GM12878 (cell line): ENCODE data around the gene PUS3. TPM values are rescaled to one million over a fixed set of nuclear protein-coding genes. Genes with fewer than 3 reads are reported as not detected.

Source experiments
- ATAC-seq: fragments of 200-7000 bp; cut with Tn5 transposase; 3 replicates; pipeline ENCODE4 v1.9.1; 2020; ENCODE audit warnings: mild to moderate bottlenecking, moderate library complexity
- BruUV-seq: library from RNA; stranded (reverse); fragments of 400-500 nt; replicated peaks from 2 replicates; lab custom pipeline; 2021; lab: Mats Ljungman, UMichigan
- CTCF ChIA-PET: fragments of 300-600 bp; sonication (Branson Sonifier 250); formaldehyde crosslinking; extraction: SDS; loops from one replicate; lab custom pipeline; 2021; ENCODE audit warnings: inconsistent platforms; lab: Yijun Ruan, JAX
- POLR2A ChIA-PET: fragments of 350-600 bp; formaldehyde crosslinking; extraction: SDS; loops from one replicate; lab custom pipeline; 2021; ENCODE audit warnings: inconsistent platforms; lab: Charles Lee
- RAD21 ChIA-PET: fragments of 300-600 bp; sonication (Branson Sonifier 250); formaldehyde crosslinking; loops from one replicate; lab custom pipeline; 2023; ENCODE audit warnings: antibody characterized with exemption; ENCODE audit not compliant: unreplicated experiment; lab: Charles Lee
- SMC1A ChIA-PET: fragments of 300-600 bp; sonication (Branson Sonifier 250); formaldehyde crosslinking; loops from one replicate; lab custom pipeline; 2023; ENCODE audit not compliant: unreplicated experiment, uncharacterized antibody; lab: Charles Lee
- DNase-seq: peaks from one replicate; pipeline ENCODE4 v3.0.0-alpha.2; 2011; ENCODE audit warnings: low read depth, low spot score
- FAIRE-seq: peaks from 3 replicates; lab custom pipeline; 2011; peaks lifted over from hg19 to GRCh38; lab: Jason Lieb, UNC
- H2AFZ ChIP-seq: 2 replicates; pipeline ENCODE4 v1.6.0; 2011; ENCODE audit warnings: low read depth, low read length, control low read depth; ENCODE audit not compliant: control insufficient read depth
- H3K27ac ChIP-seq: 2 replicates; pipeline ENCODE4 v1.5.1; 2011; ENCODE audit warnings: control low read depth; ENCODE audit not compliant: control insufficient read depth, insufficient read depth
- H3K27me3 ChIP-seq, 2 experiments: replicated peaks in 1 of 2; 2 replicates each; pipeline versions ENCODE4 v1.6.0 to v1.6.1; 2011; ENCODE audit warnings: low read length in 1 of 2; ENCODE audit not compliant: control insufficient read depth in 2 of 2, insufficient read depth in 2 of 2
- H3K36me3 ChIP-seq, 2 experiments: 2 replicates each; pipeline ENCODE4 v1.5.1; 2011; ENCODE audit warnings: low read length in 1 of 2; ENCODE audit not compliant: control insufficient read depth in 2 of 2, insufficient read depth in 2 of 2
- H3K4me1 ChIP-seq: 2 replicates; pipeline ENCODE4 v1.6.1; 2011; ENCODE audit warnings: mild to moderate bottlenecking, low read length, moderate library complexity, mixed read lengths; ENCODE audit not compliant: control insufficient read depth, insufficient read depth
- H3K4me2 ChIP-seq: 2 replicates; pipeline ENCODE4 v1.6.0; 2011; ENCODE audit warnings: control low read depth; ENCODE audit not compliant: control insufficient read depth, insufficient read depth
- H3K4me3 ChIP-seq: fragments of 200-600 bp; sonication (generic); 2 replicates; pipeline ENCODE4 v1.5.1; 2016
- H3K79me2 ChIP-seq: 2 replicates; pipeline ENCODE4 v1.6.0; 2011; ENCODE audit warnings: low read length; ENCODE audit not compliant: control insufficient read depth, insufficient read depth
- H3K9ac ChIP-seq: 2 replicates; pipeline ENCODE4 v1.8.0; 2011; ENCODE audit warnings: low read length, control low read depth, mixed read lengths; ENCODE audit not compliant: control insufficient read depth, insufficient read depth
- H3K9me3 ChIP-seq: replicated peaks from 3 replicates; pipeline ENCODE4 v1.5.1; 2011; ENCODE audit warnings: mild to moderate bottlenecking, low read length; ENCODE audit not compliant: control insufficient read depth, insufficient read depth
- H4K20me1 ChIP-seq: 2 replicates; pipeline ENCODE4 v1.6.0; 2011; ENCODE audit not compliant: control insufficient read depth, insufficient read depth
- BCLAF1 ChIP-seq: fragments of 450-650 bp; IDR thresholded peaks from 2 replicates; pipeline ENCODE4 v1.6.1; 2017; ENCODE audit warnings: antibody characterized with exemption, mild to moderate bottlenecking, moderate library complexity
- CHD2 ChIP-seq: IDR thresholded peaks from 2 replicates; pipeline ENCODE4 v1.6.1; 2011; ENCODE audit warnings: low read depth, low read length, improper control_type of control experiment, borderline replicate concordance
- E4F1 ChIP-seq: fragments of 450-650 bp; IDR thresholded peaks from 2 replicates; pipeline ENCODE4 v1.6.1; 2018; ENCODE audit warnings: borderline replicate concordance, mild to moderate bottlenecking; ENCODE audit not compliant: partially characterized antibody
- ELK1 ChIP-seq: IDR thresholded peaks from 2 replicates; pipeline ENCODE4 v1.6.1; 2012; ENCODE audit warnings: low read depth, low read length, improper control_type of control experiment
- EZH2 ChIP-seq: IDR thresholded peaks from 2 replicates; pipeline ENCODE4 v1.6.1; 2012; ENCODE audit warnings: low read depth, mild to moderate bottlenecking, control low read depth, inconsistent platforms, low read length, borderline replicate concordance; ENCODE audit not compliant: control insufficient read depth
- FOS ChIP-seq: IDR thresholded peaks from 3 replicates; pipeline ENCODE4 v1.6.1; 2011; ENCODE audit warnings: borderline replicate concordance; ENCODE audit not compliant: insufficient read length; ENCODE audit errors: extremely low read depth
- GABPA ChIP-seq: IDR thresholded peaks from 2 replicates; pipeline ENCODE4 v1.6.1; 2014; ENCODE audit warnings: antibody characterized with exemption, low read depth, mild to moderate bottlenecking, inconsistent platforms
- IRF3 ChIP-seq: fragments of 450-650 bp; IDR thresholded peaks from 2 replicates; pipeline ENCODE4 v1.6.1; 2014; ENCODE audit warnings: mild to moderate bottlenecking
- MTA2 ChIP-seq: fragments of 450-650 bp; IDR thresholded peaks from 2 replicates; pipeline ENCODE4 v1.6.1; 2016; ENCODE audit warnings: low read depth, mild to moderate bottlenecking, moderate library complexity
- NR2C2 ChIP-seq: IDR thresholded peaks from 2 replicates; pipeline ENCODE4 v1.6.1; 2011; ENCODE audit warnings: borderline replicate concordance, low read depth; ENCODE audit not compliant: control insufficient read depth, insufficient read length
- PAX5 ChIP-seq: IDR thresholded peaks from 2 replicates; pipeline ENCODE4 v1.6.1; 2011; ENCODE audit warnings: low read depth, low read length, borderline replicate concordance
- RB1 ChIP-seq: fragments of 450-650 bp; formaldehyde crosslinking; IDR thresholded peaks from 2 replicates; pipeline ENCODE4 v1.6.1; 2017; ENCODE audit warnings: mild to moderate bottlenecking, borderline replicate concordance
- SP1 ChIP-seq: IDR thresholded peaks from one replicate; pipeline ENCODE4 v1.6.1; 2011; ENCODE audit warnings: low read depth, low read length
- SPI1 ChIP-seq: IDR thresholded peaks from 2 replicates; pipeline ENCODE4 v1.6.1; 2011; ENCODE audit warnings: low read depth, mild to moderate bottlenecking, low read length, moderate library complexity, borderline replicate concordance; ENCODE audit not compliant: insufficient read depth
- ZBED1 ChIP-seq: IDR thresholded peaks from 2 replicates; pipeline ENCODE4 v1.6.1; 2016; ENCODE audit warnings: borderline replicate concordance
- ZNF217 ChIP-seq: fragments of 450-650 bp; IDR thresholded peaks from 2 replicates; pipeline ENCODE4 v1.6.1; 2017; ENCODE audit warnings: antibody characterized with exemption, mild to moderate bottlenecking
- WGBS: methylation state at CpG from one replicate; pipeline ENCODE4 v1.1.6; 2016; ENCODE audit warnings: low lambda C conversion rate; ENCODE audit not compliant: insufficient replicate concordance, insufficient coverage; ENCODE audit errors: missing lambda C conversion rate; 5-methylcytosine and 5-hydroxymethylcytosine counted together
- in situ Hi-C: fragments of 300-500 bp; cut with MboI; formaldehyde crosslinking; loops from 9 replicates; pipeline ENCODE4 v1.14.3; 2018; ENCODE audit warnings: mixed read lengths
- intact Hi-C: fragments of 100-400 bp; cut with micrococcal nuclease; formaldehyde crosslinking; loops from one replicate; pipeline ENCODE4 v1.14.2; 2022; ENCODE audit not compliant: unreplicated experiment
- polyA plus RNA-seq, 11 experiments: library from polyadenylated mRNA; depleted of rRNA in 4 of 11; unstranded in 6 of 11; stranded (reverse) in 5 of 11; fragments of >200 nt; fragmentation: Nextera tagmentation in 4 of 11; fragmentation: Illumina TruSeq in 1 of 11; extraction: Ambion mirVana in 4 of 11; extraction: Trizol in 1 of 11; gene quantifications; 1 replicate in 1 of 11; 2 replicates in 10 of 11; pipeline versions ENCODE4 v1.2.1 to v1.2.3, GENCODE V29; 2011 to 2016; ENCODE audit warnings: inconsistent platforms in 2 of 11, missing spikeins in 2 of 11, low read depth in 1 of 11
- total RNA-seq, 4 experiments: library from RNA; depleted of rRNA in 3 of 4; stranded (reverse); fragments of >200 nt in 3 of 4; fragmentation: Illumina TruSeq in 1 of 4; extraction: Trizol in 1 of 4; gene quantifications; 2 replicates each; pipeline versions ENCODE4 v1.2.1 to v1.2.3, GENCODE V29; 2013 to 2021

Gene PUS3
- total and polyA plus RNA-seq, 10 of the 15 experiments (the other 5 are each of a cell fraction or from before 2014, with no cell fraction given): 10.9 to 22.4 (median 14.3) TPM

- TF ChIP-seq E4F1 (no peak), BCLAF1 (no peak), ZNF217 (no peak), IRF3 (no peak)
Observed at GRCh38 chr11:125926682-125927081, 23.7 kb upstream of the PUS3 start (continued).

- Histone ChIP-seq H3K9ac (no peak overlapping the region), H3K4me1 (no peaks in the 10 kb centered on the region), H3K36me3 (no peaks in the 10 kb centered on the region), H2AFZ (no peak overlapping the region), H4K20me1 (no peaks in the 10 kb centered on the region), H3K4me2 (no peak overlapping the region), H3K79me2 (no peaks in the 10 kb centered on the region), H3K9me3 (no peaks in the 10 kb centered on the region), H3K27ac (no peak overlapping the region), H3K4me3 (no peak overlapping the region), H3K27me3 (no peaks in the 10 kb centered on the region)
- ChIA-PET CTCF (interaction anchor here (1.1 to 5.9 kb wide), 4 partner anchors 13 to 559 kb away, joined by 3 to 120 read pairs (median 4); no protein-coding TSS in a partner anchor), SMC1A (interaction anchor here (0.6 to 6.3 kb wide), 4 partner anchors 135 to 269 kb away, joined by 3 to 61 read pairs (median 4); no protein-coding TSS in a partner anchor), POLR2A (no interaction called here), RAD21 (interaction anchor here (1.1 to 3.7 kb wide), 2 partner anchors 264 to 268 kb away, joined by 4 to 27 read pairs; no protein-coding TSS in a partner anchor)
- no TSS peak for BruUV-seq
- WGBS: 0% methylated on average over 3 of the region's 3 CpGs
- in situ Hi-C loops: no loop called here
- no peak for ATAC-seq
- intact Hi-C loops: loop anchor here (10.0 kb wide), 1 partner anchor 389 kb away; no protein-coding TSS in a partner anchor
- no peak for DNase-seq
- no peak for FAIRE-seq
- TF ChIP-seq MTA2: no peak
- no peak for TF ChIP-seq GABPA
- TF ChIP-seq FOS: no peak
- no peak for TF ChIP-seq EZH2
- no peak for TF ChIP-seq CHD2
- no peak for TF ChIP-seq ELK1
- no peak for TF ChIP-seq SP1
- TF ChIP-seq RB1: no peak
- TF ChIP-seq ZBED1: no peak
- TF ChIP-seq PAX5: no peak
- no peak for TF ChIP-seq SPI1
- no peak for TF ChIP-seq NR2C2
Observed at GRCh38 chr11:125925804-125926203, 22.8 kb upstream of the PUS3 start.
